GM23248 (cell line): ENCODE measurements around the gene CDK15.

Experiments used
- EZH2 ChIP-seq: fragments of 200-600 bp; sonication (generic); IDR thresholded peaks from 2 replicates; pipeline ENCODE4 v1.6.1; 2018; ENCODE audit warnings: antibody characterized with exemption, mild to moderate bottlenecking; ENCODE audit not compliant: insufficient read depth, poor library complexity, severe bottlenecking
- EZH2phosphoT487 ChIP-seq: fragments of 200-600 bp; sonication (generic); IDR thresholded peaks from 2 replicates; pipeline ENCODE4 v1.6.1; 2018; ENCODE audit warnings: antibody characterized with exemption, moderate library complexity, mild to moderate bottlenecking, low read depth; ENCODE audit not compliant: insufficient read depth

GRCh38 chr2:201918616-201919307, 112.4 kb downstream of the CDK15 start:
- no peak for TF ChIP-seq EZH2phosphoT487
- no peak for TF ChIP-seq EZH2
